ENCODE data around the gene CHAF1A.

CHAF1A gene

GRCh38 chr19:4379383-4380253 is 22.8 kb upstream of the CHAF1A start:
- TF ChIP-seq, protein P1, sequence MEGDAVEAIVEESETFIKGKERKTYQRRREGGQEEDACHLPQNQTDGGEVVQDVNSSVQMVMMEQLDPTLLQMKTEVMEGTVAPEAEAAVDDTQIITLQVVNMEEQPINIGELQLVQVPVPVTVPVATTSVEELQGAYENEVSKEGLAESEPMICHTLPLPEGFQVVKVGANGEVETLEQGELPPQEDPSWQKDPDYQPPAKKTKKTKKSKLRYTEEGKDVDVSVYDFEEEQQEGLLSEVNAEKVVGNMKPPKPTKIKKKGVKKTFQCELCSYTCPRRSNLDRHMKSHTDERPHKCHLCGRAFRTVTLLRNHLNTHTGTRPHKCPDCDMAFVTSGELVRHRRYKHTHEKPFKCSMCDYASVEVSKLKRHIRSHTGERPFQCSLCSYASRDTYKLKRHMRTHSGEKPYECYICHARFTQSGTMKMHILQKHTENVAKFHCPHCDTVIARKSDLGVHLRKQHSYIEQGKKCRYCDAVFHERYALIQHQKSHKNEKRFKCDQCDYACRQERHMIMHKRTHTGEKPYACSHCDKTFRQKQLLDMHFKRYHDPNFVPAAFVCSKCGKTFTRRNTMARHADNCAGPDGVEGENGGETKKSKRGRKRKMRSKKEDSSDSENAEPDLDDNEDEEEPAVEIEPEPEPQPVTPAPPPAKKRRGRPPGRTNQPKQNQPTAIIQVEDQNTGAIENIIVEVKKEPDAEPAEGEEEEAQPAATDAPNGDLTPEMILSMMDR (IDR thresholded peaks at IDR 0.05; ENCODE audit: borderline replicate concordance, control extremely low read depth, extremely low read depth, insufficient read depth, missing control alignments), result no peak
- peak; percentile 66 for DNase-seq (ENCODE audit: low spot score)
- in situ Hi-C loops (cut with MboI; ENCODE audit: low sequenced_read_pairs, unreplicated experiment), result no loop called here

DNA sequence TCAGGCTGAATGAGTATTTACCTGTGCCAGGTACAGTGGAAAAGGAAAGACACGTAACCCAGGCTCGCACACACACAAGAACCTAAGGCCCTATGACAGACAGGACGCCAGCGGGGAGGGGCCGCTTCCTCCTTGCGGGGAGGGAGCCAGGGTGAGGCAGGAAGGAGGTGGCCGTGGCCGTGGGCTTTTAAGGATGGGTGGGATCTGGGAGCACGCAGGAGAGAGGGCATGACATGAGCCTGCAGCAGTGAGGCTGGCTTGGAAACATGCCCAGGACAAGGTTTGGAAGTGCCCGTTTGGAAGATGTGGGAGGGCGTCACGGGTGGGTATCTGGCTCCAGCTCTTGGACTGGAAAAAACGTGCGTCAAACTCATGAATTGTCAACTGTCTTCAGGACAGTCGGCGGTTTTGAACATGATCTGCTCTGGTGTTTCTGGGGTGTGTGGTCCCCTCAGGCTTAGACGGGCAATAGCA is 22.1 kb upstream of the CHAF1A start:
- TF ChIP-seq, protein P1 (IDR thresholded peaks at IDR 0.05; ENCODE audit: borderline replicate concordance, control extremely low read depth, extremely low read depth, insufficient read depth, missing control alignments), result no peak
- DNase-seq (ENCODE audit: low spot score), result peak; percentile 64
- in situ Hi-C loops (cut with MboI; ENCODE audit: low sequenced_read_pairs, unreplicated experiment), result no loop called here

GRCh38 chr19:4385291-4386040 is 17.0 kb upstream of the CHAF1A start:
- TF ChIP-seq, protein P1 (IDR thresholded peaks at IDR 0.05; ENCODE audit: borderline replicate concordance, control extremely low read depth, extremely low read depth, insufficient read depth, missing control alignments), result no peak
- in situ Hi-C loops (cut with MboI; ENCODE audit: low sequenced_read_pairs, unreplicated experiment), result no loop called here

GRCh38 chr19:4386041-4386782 is 16.2 kb upstream of the CHAF1A start:
- in situ Hi-C loops (cut with MboI; ENCODE audit: low sequenced_read_pairs, unreplicated experiment), result no loop called here
- TF ChIP-seq, protein P1 (IDR thresholded peaks at IDR 0.05; ENCODE audit: borderline replicate concordance, control extremely low read depth, extremely low read depth, insufficient read depth, missing control alignments), result no peak

More at GRCh38 chr19:4385291-4386040, 17.0 kb upstream of the CHAF1A start:
- DNase-seq (ENCODE audit: low spot score), result no peak

DNA sequence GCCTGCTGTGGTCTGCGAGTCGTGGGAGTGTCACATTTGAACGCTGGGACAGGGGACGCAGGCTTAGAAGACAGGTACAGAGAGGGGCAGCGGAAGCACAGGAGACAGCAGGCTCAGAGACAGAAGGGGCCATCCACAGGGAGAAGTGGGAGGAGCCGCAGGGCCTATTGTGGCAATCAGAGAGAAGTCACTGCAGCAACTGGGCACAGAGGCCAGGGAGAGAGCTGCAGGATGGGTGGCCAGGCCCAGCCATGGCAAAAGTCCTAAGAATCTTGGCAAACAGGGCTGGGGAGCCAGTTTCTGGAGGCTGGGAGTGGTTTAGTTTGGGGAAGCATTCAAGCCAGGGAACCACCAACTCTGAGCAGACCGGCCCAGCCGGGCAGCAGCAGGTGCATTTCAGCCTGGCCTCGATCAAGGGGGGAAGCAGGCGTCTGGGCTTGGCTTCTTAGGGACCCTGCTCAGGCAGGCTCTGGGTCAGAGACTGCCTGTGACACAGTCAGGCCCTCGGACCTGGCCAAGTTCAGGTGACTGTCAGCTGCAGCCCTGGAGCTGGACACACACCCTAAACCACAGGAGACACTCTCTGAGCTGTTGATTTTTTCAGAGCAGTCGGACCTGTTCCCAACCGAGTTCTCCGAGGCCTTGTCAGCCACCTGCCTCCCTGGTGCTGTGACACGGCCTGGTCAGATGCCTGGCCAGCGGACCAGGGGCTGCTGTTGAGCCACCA is 13.9 kb upstream of the CHAF1A start:
- TF ChIP-seq, protein P1 (IDR thresholded peaks at IDR 0.05; ENCODE audit: borderline replicate concordance, control extremely low read depth, extremely low read depth, insufficient read depth, missing control alignments), result no peak
- DNase-seq (ENCODE audit: low spot score), result no peak
- in situ Hi-C loops (cut with MboI; ENCODE audit: low sequenced_read_pairs, unreplicated experiment), result no loop called here

More at GRCh38 chr19:4386041-4386782, 16.2 kb upstream of the CHAF1A start:
- no peak for DNase-seq (ENCODE audit: low spot score)
